Stimulated activated CD4-positive, alpha-beta T cell treated with anti-CD3 and anti-CD28 coated beads, Interleukin-1b, Interleukin-23, amount 100 ng/mL, for 24 hours (primary cell): ENCODE measurements around the gene CLMP.
"Not testable (repeated sequence)": the region's sequence is repeated elsewhere in the genome, so short reads cannot be mapped to it uniquely, and the experiment has no call there.

Experiments
- DNase-seq, 4 experiments: peaks; one replicate each; pipeline ENCODE4 v3.0.0-alpha.2; 2020; ENCODE audit warnings: low read depth in 4 of 4, low spot score in 1 of 4

The CLMP gene

DNA sequence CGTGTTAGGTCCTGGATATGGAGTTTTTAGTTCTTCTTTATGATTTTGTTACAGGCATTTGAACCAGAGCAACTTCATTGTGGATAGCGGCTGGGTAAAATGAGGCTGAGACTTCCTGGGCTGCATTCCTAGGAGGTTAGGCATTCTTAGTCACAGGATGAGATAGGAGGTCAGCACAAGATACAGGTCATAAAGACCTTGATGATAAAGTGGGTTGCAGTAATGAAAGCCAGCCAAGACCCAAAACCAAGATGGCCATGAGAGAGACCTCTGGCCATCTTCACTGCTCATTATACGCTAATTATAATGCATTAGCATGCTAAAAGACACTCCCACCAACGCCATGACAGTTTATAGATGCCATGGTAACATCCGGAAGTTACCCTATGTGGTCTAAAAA is 23.4 kb upstream of the CLMP start:
- DNase-seq = no peak

DNA sequence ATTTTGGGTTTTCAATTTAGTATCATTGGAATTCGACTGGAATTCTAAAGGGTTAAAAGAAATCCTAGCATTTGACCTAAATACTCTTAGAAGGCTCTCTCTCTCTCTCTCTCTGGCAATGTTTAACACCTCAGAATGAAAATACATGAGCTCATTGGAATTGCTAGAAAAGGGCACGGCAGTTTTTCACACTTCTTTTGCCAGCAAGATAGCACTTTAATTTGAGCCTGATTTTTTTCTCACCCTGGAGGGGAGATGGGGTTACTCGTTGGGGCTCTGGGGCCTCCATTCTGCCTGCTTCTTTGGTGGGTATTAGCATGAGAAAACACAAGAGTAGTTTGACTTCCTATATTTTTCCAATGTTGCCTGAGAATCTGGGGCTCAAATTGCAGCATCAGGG is 22.8 kb upstream of the CLMP start:
- no peak for DNase-seq

DNA sequence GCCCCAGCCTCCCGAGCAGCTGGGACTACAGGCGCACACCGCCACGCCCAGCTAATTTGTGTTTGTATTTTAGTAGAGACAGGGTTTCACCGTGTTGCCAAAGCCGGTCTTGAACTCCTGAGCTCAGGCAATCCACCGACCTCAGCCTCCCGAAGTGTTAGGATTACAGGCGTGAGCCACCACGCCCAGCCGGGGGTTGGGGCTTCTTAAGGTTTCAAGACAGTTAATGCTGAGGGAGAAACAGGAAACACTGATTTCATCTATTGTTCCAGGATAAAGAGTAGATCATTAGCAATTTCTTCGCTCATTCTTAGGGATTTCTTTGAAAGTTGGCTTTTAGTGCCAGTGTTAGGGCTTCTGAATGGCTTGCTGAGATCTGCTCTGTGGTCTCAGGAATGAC is 21.2 kb upstream of the CLMP start:
- no peak for DNase-seq

DNA sequence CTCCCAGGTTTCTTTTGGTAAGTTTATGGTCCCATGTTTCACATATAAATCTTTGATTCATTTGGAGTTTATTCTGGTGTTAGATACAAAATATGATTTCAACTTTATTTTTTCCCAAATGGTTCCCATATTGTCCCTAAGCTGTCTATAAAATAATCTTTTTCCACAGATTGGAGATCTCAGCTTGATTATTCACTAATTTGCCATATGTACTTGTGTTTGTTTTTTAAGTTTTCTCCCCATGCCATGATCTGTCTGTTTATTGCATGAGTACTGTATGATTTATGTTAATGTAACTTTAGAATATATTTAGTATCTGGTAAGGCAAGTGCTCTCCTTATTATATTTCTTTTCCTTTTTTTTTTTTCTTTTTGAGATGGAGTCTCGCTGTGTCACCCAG is 19.9 kb upstream of the CLMP start:
- DNase-seq = no peak

GRCh38 chr11:123214396-123214795 is 19.3 kb upstream of the CLMP start:
- no peak for DNase-seq

- DNase-seq = no peak
Observed at GRCh38 chr11:123213307-123213771, 18.3 kb upstream of the CLMP start.

- DNase-seq = no peak
Observed at GRCh38 chr11:123212406-123212805, 17.4 kb upstream of the CLMP start.

- no peak for DNase-seq
Observed at GRCh38 chr11:123211981-123212380, 16.9 kb upstream of the CLMP start.

DNA sequence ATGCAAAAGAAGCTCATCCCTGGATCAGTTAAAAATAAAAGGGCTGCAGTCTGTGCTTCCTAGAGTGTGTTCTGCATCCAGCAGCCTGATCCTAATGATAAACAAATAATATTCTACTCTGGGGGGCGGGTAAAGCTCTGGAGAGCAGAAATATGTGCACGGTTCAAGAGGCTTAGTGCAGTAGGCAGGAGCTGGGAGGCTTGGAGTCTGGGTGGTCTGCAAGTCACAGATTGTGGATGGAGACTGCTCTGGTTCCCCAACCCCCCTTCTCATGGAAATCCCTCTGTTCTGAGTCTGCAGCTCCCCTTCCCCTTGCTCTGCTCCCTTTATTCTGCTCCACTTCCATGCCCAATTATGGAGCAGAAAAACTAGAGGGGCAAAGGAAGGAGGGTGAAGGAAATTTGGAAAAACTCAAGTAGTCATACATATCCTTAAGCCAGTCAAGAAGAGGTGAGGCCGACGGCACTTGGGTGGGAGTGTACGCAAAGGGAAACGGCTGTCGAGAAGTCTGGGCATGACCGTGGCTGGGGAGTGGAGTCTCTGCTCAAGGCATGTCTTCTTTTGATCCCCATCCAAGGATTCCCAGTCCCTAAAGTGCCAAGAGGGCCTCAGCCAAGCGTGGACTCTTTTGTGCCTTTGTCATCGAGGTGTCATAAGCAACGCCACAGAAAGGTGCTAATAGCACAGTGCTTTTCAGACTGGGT is 16.3 kb upstream of the CLMP start:
- DNase-seq = no peak

GRCh38 chr11:123209591-123209990 is 14.5 kb upstream of the CLMP start:
- DNase-seq = no peak

DNA sequence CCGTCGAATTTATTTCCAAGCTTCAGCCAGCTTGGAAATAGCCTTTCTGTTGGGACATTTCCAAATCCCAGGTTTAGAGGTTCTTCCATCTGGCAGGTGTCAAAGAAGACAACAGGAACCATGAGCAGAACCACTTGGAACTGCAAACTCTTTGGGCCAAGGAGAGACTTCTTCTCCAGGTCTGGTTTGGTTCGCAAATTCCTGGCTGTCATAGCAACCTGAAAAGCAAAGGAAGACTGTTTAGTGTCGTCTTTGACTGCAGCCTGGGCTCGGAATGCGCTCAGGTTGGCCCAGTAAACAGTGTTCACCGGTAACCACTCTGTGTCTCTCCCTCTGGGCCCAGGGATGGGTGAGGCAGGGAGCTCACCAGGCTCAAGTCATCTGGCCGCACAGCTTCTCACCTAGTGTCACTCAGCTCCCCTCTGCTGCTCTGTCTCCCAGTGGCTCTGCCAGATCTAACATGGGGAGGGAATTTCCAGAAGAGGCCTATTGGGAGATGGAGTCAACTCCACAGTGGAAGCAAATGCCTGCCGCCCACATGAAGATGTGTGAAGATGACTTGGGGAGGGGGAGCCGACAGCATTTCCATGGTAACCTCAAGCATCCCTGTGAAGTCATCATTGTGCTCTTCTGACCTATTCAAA is 11.9 kb upstream of the CLMP start:
- DNase-seq = no peak

- DNase-seq = not testable (repeated sequence)
Observed at GRCh38 chr11:123206055-123206454, 11.0 kb upstream of the CLMP start.

GRCh38 chr11:123203934-123204333 is 8.9 kb upstream of the CLMP start:
- no peak for DNase-seq

DNA sequence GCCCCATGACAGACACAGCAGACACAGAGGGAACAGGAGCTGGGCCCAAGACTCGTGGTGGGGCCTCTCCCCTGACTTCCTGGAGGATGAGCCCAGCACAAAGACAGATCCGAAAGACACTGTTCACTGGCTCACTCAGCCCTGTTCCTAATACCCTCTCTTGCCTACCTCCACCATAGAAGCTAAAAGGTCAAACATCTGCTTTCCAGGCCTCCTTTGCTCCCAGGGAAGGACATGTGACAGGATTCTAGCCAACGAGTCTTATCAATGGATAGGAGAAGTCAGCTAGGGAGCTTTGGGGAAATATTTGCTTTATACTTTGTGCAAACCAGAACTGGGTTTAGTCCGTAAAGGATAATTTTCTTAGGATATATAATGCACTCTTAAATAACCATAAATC is 8.4 kb upstream of the CLMP start:
- DNase-seq = no peak

DNA sequence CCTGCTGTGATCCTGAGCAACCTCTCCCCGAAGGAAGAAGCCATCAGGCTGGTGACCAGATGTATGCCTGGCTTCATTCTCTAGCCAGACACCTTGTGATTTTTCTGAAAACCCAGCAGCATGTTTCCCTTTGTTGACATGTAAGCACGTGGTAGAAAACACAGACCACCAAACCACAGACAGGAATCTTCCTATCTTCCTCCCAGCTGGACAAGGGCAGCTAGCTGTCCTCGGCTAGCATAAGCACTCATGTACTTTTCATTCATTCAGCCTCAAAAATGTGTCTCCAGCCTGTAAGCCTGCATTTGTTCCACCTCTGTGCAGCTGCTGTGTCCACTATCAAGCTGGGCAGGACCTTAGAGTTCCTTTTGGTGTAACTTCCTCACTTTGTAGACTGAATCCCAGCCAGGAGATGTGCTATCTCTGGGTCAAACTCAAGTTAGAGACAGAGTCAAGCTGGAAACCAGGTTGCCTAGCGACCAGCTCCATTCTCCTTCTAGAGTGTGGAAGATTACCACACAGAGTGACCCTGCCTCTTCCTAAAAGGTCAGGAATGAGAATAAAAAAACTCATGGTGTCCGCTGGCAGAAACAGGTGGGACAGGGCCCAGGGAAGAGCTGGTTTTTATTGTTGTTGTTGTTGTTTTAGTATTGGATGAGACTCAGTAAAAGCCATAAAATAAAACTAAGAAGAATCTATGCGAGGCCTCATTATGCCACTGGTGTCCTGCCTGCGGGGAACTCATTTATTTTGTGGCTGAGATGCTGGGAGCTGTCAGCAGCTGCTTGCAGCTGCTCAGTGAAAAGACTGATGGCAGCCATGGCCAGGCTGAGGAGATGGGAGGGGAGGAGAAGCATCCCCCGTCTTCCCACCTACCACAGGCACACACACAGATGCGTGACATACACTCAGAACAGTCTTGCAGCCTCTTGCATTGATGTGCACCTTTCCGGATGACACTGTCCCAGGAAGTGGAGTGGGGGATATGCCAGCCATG is 7.4 kb upstream of the CLMP start:
- DNase-seq = no peak

DNA sequence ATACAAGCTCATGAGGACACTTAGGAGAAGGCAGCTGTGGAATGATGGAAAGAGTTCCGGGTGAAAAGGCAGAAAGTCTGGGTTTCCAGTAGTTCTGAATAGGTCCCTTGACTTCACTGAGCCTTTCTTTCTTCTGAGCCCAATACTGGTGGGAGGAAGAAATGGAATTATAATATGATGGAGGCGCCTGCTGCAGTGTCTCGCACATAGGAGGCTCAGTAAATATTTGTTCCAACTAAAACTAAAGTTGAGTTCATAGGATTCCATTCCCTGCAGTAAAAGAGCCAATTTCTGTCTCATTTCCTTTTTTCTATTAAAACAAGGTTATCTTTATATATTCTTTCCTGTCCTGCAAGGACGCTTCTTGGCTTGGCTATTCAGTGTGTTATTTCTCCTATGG is 5.2 kb upstream of the CLMP start:
- DNase-seq = no peak

GRCh38 chr11:123197711-123198110 is 2.7 kb upstream of the CLMP start:
- no peak for DNase-seq

GRCh38 chr11:123196060-123196714 is 1.1 kb upstream of the CLMP start:
- no peak for DNase-seq

- no peak for DNase-seq
Observed at GRCh38 chr11:123194337-123195187, 486 bp downstream of the CLMP start.

DNA sequence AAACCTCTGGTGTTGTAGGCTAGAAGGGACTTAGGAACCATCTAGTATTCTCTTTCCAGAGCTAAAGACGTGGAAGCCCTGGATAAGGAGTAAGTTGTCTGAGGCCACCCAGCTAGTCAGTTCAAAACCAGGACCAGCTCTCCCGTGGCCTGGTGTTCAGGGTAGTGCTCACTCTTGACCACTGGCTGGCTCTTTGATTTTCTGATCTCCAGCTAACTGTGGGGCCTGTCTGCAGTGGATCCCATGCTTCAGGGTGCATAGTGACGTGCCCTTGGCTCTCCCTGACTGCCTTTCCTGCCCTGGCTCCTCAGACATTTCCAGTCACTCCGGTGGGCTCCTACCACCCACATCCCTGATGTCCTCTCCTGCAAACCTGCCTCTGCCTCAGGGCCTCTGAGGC is 1.3 kb downstream of the CLMP start:
- DNase-seq = no peak
